Sigmoid colon (tissue), 7 donors: ENCODE data around the gene SOCS4. TPM values are rescaled to one million over a fixed set of nuclear protein-coding genes. Genes with fewer than 3 reads are reported as not detected.
"Not testable (repeated sequence)": the region's sequence is repeated elsewhere in the genome, so short reads cannot be mapped to it uniquely, and the experiment has no call there.

Experiments
- DNase-seq: peaks from one replicate; pipeline ENCODE4 v3.0.0-alpha.2; 2019
- H3K27ac ChIP-seq, 4 donors: fragments of 200-600 bp; sonication (generic); one replicate each; pipeline ENCODE4 v1.5.1; 2016 to 2019; ENCODE audit warnings: mild to moderate bottlenecking in 1 of 4
- H3K27me3 ChIP-seq, 3 donors: fragments of 200-600 bp; sonication (generic); one replicate each; pipeline ENCODE4 v1.5.1; 2019; ENCODE audit warnings: mild to moderate bottlenecking in 1 of 3
- H3K36me3 ChIP-seq, 4 donors: fragments of 200-600 bp; sonication (generic); one replicate each; pipeline ENCODE4 v1.5.1; 2016 to 2019
- H3K4me1 ChIP-seq, 4 donors: fragments of 200-600 bp; sonication (generic); one replicate each; pipeline ENCODE4 v1.5.1; 2017 to 2019
- H3K4me3 ChIP-seq, 4 donors: fragments of 200-600 bp; sonication (generic); one replicate each; pipeline ENCODE4 v1.5.1; 2017 to 2019; ENCODE audit warnings: mild to moderate bottlenecking in 2 of 4, moderate library complexity in 1 of 4
- H3K9me3 ChIP-seq, 4 donors: fragments of 200-600 bp in 3 of 4; sonication (generic) in 3 of 4; one replicate each; pipeline versions ENCODE4 v1.5.1 to v1.6.1; 2013 to 2019
- EP300 ChIP-seq, 4 donors: sonication (generic); formaldehyde crosslinking; IDR thresholded peaks; one replicate each; pipeline ENCODE4 v1.6.1; 2017; ENCODE audit warnings: antibody characterized with exemption in 4 of 4
- POLR2A ChIP-seq, 2 donors: fragments of 450-650 bp; IDR thresholded peaks; one replicate each; pipeline ENCODE4 v1.6.1; 2016; ENCODE audit warnings: antibody characterized with exemption in 2 of 2, mild to moderate bottlenecking in 2 of 2, moderate library complexity in 2 of 2
- POLR2AphosphoS5 ChIP-seq, 4 donors: sonication (generic); formaldehyde crosslinking; IDR thresholded peaks; one replicate each; pipeline ENCODE4 v1.6.1; 2017; ENCODE audit warnings: antibody characterized with exemption in 4 of 4
- WGBS, 2 donors: extraction: QIAGEN DNeasy Blood & Tissue Kit; methylation state at CpG; one replicate each; pipeline ENCODE4 v1.1.7; 2013; 5-methylcytosine and 5-hydroxymethylcytosine counted together
- intact Hi-C: fragments of 100-400 bp; cut with DNase I; formaldehyde crosslinking; loops from one replicate; pipeline ENCODE4 v1.15.1; 2023
- polyA plus RNA-seq, 3 donors: library from polyadenylated mRNA; stranded (reverse); fragments of 200-250 nt; gene quantifications; one replicate each; pipeline ENCODE4 v1.2.3, GENCODE V29; 2013
- total RNA-seq, 4 donors: library from RNA; depleted of rRNA; stranded (reverse); fragments of >200 nt; gene quantifications; one replicate each; pipeline ENCODE4 v1.1.0, GENCODE V29; 2016
- TF ChIP-seq, protein P1 (sequence below), 4 experiments: fragments of 450-650 bp in 3 of 4; fragments of 200-600 bp in 1 of 4; IDR thresholded peaks; one replicate each; pipeline ENCODE4 v1.5.1; 2016 to 2019; ENCODE audit warnings: antibody characterized with exemption in 4 of 4, mild to moderate bottlenecking in 3 of 4, moderate library complexity in 2 of 4
- donor health status: healthy with polysubstance abuse.
- donor health status: Bipolar disorder and iron deficiency.
- donor health status: healthy.

The SOCS4 gene
- total and polyA plus RNA-seq, 7 donors: 5.4 to 28.5 (median 21.9) TPM

- Histone ChIP-seq H3K36me3 (no peaks in the 10 kb centered on the region), H3K9me3 (no peaks in the 10 kb centered on the region), H3K4me3 (no peak overlapping the region), H3K4me1 (peaks cover 0 to 2% (median 0%) of the 10 kb centered on the region in 4 donors), H3K27me3 (no peaks in the 10 kb centered on the region), H3K27ac (no peak overlapping the region)
- intact Hi-C loops: no loop called here
- WGBS, 2 donors: 81 to 88% methylated on average over 4 of the region's 4 CpGs
- TF ChIP-seq POLR2A (IDR thresholded peaks at IDR 0.05) (no peak), EP300 (IDR thresholded peaks at IDR 0.05) (no peak), POLR2AphosphoS5 (IDR thresholded peaks at IDR 0.05) (no peak)
- TF ChIP-seq, protein P1, sequence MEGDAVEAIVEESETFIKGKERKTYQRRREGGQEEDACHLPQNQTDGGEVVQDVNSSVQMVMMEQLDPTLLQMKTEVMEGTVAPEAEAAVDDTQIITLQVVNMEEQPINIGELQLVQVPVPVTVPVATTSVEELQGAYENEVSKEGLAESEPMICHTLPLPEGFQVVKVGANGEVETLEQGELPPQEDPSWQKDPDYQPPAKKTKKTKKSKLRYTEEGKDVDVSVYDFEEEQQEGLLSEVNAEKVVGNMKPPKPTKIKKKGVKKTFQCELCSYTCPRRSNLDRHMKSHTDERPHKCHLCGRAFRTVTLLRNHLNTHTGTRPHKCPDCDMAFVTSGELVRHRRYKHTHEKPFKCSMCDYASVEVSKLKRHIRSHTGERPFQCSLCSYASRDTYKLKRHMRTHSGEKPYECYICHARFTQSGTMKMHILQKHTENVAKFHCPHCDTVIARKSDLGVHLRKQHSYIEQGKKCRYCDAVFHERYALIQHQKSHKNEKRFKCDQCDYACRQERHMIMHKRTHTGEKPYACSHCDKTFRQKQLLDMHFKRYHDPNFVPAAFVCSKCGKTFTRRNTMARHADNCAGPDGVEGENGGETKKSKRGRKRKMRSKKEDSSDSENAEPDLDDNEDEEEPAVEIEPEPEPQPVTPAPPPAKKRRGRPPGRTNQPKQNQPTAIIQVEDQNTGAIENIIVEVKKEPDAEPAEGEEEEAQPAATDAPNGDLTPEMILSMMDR (IDR thresholded peaks at IDR 0.05): no peak
- DNase-seq: no peak
Observed at GRCh38 chr14:55005071-55005470, 22.0 kb upstream of the SOCS4 start.

DNA sequence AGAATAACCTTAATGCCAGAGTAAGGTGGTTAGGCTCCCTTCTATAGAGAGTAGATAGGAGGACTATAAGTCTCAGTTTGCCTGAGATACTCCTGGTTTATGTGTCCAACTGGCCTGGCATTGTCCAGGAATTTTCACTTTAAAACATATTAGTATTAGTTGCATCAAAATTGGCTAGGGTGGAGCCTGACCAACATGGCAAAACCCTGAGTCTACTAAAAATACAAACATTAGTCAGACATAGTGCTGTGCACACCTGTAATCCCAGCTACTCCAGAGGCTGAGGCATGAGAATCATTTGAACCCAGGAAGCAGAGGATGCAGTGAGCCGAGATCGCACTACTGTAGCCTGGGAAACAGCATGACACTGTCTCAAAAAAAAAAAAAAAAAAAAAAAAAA, 12.0 kb upstream of the SOCS4 start:
- no peak overlapping the region for H3K4me3 ChIP-seq
- no peaks in the 10 kb centered on the region for H3K36me3 ChIP-seq
- no peak for TF ChIP-seq EP300 (IDR thresholded peaks at IDR 0.05)
- no peak for TF ChIP-seq POLR2AphosphoS5 (IDR thresholded peaks at IDR 0.05)
- TF ChIP-seq POLR2A (IDR thresholded peaks at IDR 0.05): no peak
- TF ChIP-seq, protein P1 (IDR thresholded peaks at IDR 0.05): no peak
- no peaks in the 10 kb centered on the region for H3K27me3 ChIP-seq
- WGBS, 2 donors: 94 to 95% methylated on average over 2 of the region's 2 CpGs
- no peaks in the 10 kb centered on the region for H3K9me3 ChIP-seq
- no peak overlapping the region for H3K27ac ChIP-seq
- intact Hi-C loops: no loop called here
- no peak for DNase-seq
- H3K4me1 ChIP-seq: no peaks in the 10 kb centered on the region

GRCh38 chr14:55019968-55020554, 7.0 kb upstream of the SOCS4 start:
- no peaks in the 10 kb centered on the region for H3K4me1 ChIP-seq
- WGBS, 2 donors: 96 to 97% methylated on average over 2 of the region's 2 CpGs
- no peaks in the 10 kb centered on the region for H3K9me3 ChIP-seq
- no peak overlapping the region for H3K4me3 ChIP-seq
- no peak for TF ChIP-seq POLR2A (IDR thresholded peaks at IDR 0.05)
- no peak for TF ChIP-seq EP300 (IDR thresholded peaks at IDR 0.05)
- TF ChIP-seq, protein P1 (IDR thresholded peaks at IDR 0.05): no peak
- TF ChIP-seq POLR2AphosphoS5 (IDR thresholded peaks at IDR 0.05): no peak
- intact Hi-C loops: no loop called here
- no peaks in the 10 kb centered on the region for H3K27me3 ChIP-seq
- H3K36me3 ChIP-seq: no peaks in the 10 kb centered on the region
- no peak overlapping the region for H3K27ac ChIP-seq
- DNase-seq: no peak

- H3K9me3 ChIP-seq, DNase-seq, H3K27me3 ChIP-seq, H3K36me3 ChIP-seq, H3K4me3 ChIP-seq, H3K27ac ChIP-seq, intact Hi-C loops: not testable (repeated sequence)
- H3K4me1 ChIP-seq: peaks cover 0 to 30% (median 23%) of the 10 kb centered on the region in 4 donors
- WGBS, 2 donors: 62 to 82% methylated on average over 2 of the region's 5 CpGs
Observed at GRCh38 chr14:55024365-55024764, 2.7 kb upstream of the SOCS4 start.

DNA sequence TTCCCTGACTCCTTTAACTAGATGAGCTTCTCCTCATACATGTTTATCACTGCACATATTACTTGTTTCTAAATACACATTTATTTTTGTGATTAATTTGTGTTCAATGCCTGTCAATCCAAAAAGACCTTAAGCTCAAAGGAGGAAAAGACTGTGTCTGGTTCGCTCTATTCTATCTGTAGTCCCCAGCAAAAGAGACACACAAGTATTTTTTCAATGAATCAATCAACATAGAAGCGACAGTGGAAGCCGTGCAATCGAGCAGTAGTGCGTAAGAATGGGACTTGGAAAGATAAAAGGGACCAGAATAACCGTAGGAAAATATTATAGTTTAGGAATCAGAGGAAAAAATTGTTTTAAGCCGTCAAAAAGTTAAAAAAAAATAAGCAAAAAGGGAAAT, 1.1 kb upstream of the SOCS4 start:
- DNase-seq: no peak
- Histone ChIP-seq H3K9me3 (no peaks in the 10 kb centered on the region), H3K27me3 (no peaks in the 10 kb centered on the region), H3K36me3 (no peaks in the 10 kb centered on the region), H3K27ac (peak overlapping the region in 1 of 4 donors; percentile 89), H3K4me3 (peak overlapping the region in 3 of 4 donors; percentile 70 to 79 (median 71)), H3K4me1 (peaks cover 0 to 34% (median 25%) of the 10 kb centered on the region in 4 donors)
- WGBS, 2 donors: 45 to 46% methylated on average over 7 of the region's 7 CpGs
- intact Hi-C loops: loop anchor here (2.0 kb wide), 1 partner anchor 25 kb away; the partner anchor contains the start of gene MAPK1IP1L
- TF ChIP-seq EP300 (IDR thresholded peaks at IDR 0.05): no peak
- TF ChIP-seq, protein P1 (IDR thresholded peaks at IDR 0.05): no peak
- TF ChIP-seq POLR2A (IDR thresholded peaks at IDR 0.05): no peak
- no peak for TF ChIP-seq POLR2AphosphoS5 (IDR thresholded peaks at IDR 0.05)
